Measurements from ENCODE around the gene SARDH. TPM values are rescaled to one million over a fixed set of nuclear protein-coding genes. Genes with fewer than 3 reads are reported as not detected.

SARDH gene
- total RNA-seq, 2 donors from 2014 or later, result 8.4 to 11.2 TPM

- Mint-ChIP-seq H3K36me3 (ENCODE audit: low read depth) (no peaks in the 10 kb centered on the region), H3K4me3 (no peak overlapping the region), H3K27me3 (ENCODE audit: insufficient read depth) (no peaks in the 10 kb centered on the region), H3K27ac (no peak overlapping the region), H3K4me1 (no peaks in the 10 kb centered on the region), H3K9me3 (no peaks in the 10 kb centered on the region)
- no peak overlapping the region for H3K9ac ChIP-seq (ENCODE audit: extremely low read depth, low read length, poor library complexity, severe bottlenecking)
- H3K4me1 ChIP-seq (ENCODE audit: control insufficient read depth, insufficient read depth, low read length), result no peaks in the 10 kb centered on the region
- no peaks in the 10 kb centered on the region for H3K27me3 ChIP-seq (ENCODE audit: control insufficient read depth, insufficient read depth, low read length, poor library complexity, severe bottlenecking)
- no peaks in the 10 kb centered on the region for H3K36me3 ChIP-seq (ENCODE audit: control insufficient read depth, insufficient read depth, low read length)
- no peak overlapping the region for H3K4me3 ChIP-seq (ENCODE audit: low read length)
- WGBS, 2 experiments (ENCODE audit: insufficient coverage in 1 of 2, insufficient read length in 1 of 2), result 90 to 95% methylated on average over 30 to 32 of the region's 32 CpGs
- no peak for DNase-seq
- no peak for TF ChIP-seq CTCF (conservative IDR thresholded peaks at IDR 0.05)
- H3K9me3 ChIP-seq (ENCODE audit: control insufficient read depth, low read length), result no peaks in the 10 kb centered on the region
- no peak overlapping the region for H3K27ac ChIP-seq (ENCODE audit: low read depth, low read length)
These were observed 44.2 kb downstream of the SARDH start for GRCh38 chr9:133693703-133694529.

GRCh38 chr9:133693116-133693515 lies 45.0 kb downstream of the SARDH start:
- Mint-ChIP-seq H3K4me1 (no peaks in the 10 kb centered on the region), H3K4me3 (no peak overlapping the region), H3K27me3 (ENCODE audit: insufficient read depth) (no peaks in the 10 kb centered on the region), H3K36me3 (ENCODE audit: low read depth) (no peaks in the 10 kb centered on the region), H3K9me3 (no peaks in the 10 kb centered on the region), H3K27ac (no peak overlapping the region)
- no peaks in the 10 kb centered on the region for H3K36me3 ChIP-seq (ENCODE audit: control insufficient read depth, insufficient read depth, low read length)
- no peak overlapping the region for H3K4me3 ChIP-seq (ENCODE audit: low read length)
- WGBS, 2 experiments (ENCODE audit: insufficient coverage in 1 of 2, insufficient read length in 1 of 2), result 93% methylated on average over 9 to 10 of the region's 10 CpGs
- DNase-seq, result no peak
- no peak overlapping the region for H3K27ac ChIP-seq (ENCODE audit: low read depth, low read length)
- no peaks in the 10 kb centered on the region for H3K9me3 ChIP-seq (ENCODE audit: control insufficient read depth, low read length)
- H3K9ac ChIP-seq (ENCODE audit: extremely low read depth, low read length, poor library complexity, severe bottlenecking), result no peak overlapping the region
- TF ChIP-seq CTCF (conservative IDR thresholded peaks at IDR 0.05), result no peak
- H3K4me1 ChIP-seq (ENCODE audit: control insufficient read depth, insufficient read depth, low read length), result no peaks in the 10 kb centered on the region
- no peaks in the 10 kb centered on the region for H3K27me3 ChIP-seq (ENCODE audit: control insufficient read depth, insufficient read depth, low read length, poor library complexity, severe bottlenecking)

GRCh38 chr9:133692364-133692985 lies 45.7 kb downstream of the SARDH start:
- no peaks in the 10 kb centered on the region for H3K36me3 ChIP-seq (ENCODE audit: control insufficient read depth, insufficient read depth, low read length)
- TF ChIP-seq CTCF (conservative IDR thresholded peaks at IDR 0.05), result no peak
- WGBS, 2 experiments (ENCODE audit: insufficient coverage in 1 of 2, insufficient read length in 1 of 2), result 92 to 93% methylated on average over 13 to 25 of the region's 25 CpGs
- Mint-ChIP-seq H3K27me3 (ENCODE audit: insufficient read depth) (no peaks in the 10 kb centered on the region), H3K27ac (no peak overlapping the region), H3K4me3 (no peak overlapping the region), H3K9me3 (no peaks in the 10 kb centered on the region), H3K36me3 (ENCODE audit: low read depth) (no peaks in the 10 kb centered on the region), H3K4me1 (no peaks in the 10 kb centered on the region)
- DNase-seq, result no peak
- no peak overlapping the region for H3K9ac ChIP-seq (ENCODE audit: extremely low read depth, low read length, poor library complexity, severe bottlenecking)
- no peaks in the 10 kb centered on the region for H3K4me1 ChIP-seq (ENCODE audit: control insufficient read depth, insufficient read depth, low read length)
- H3K4me3 ChIP-seq (ENCODE audit: low read length), result no peak overlapping the region
- no peak overlapping the region for H3K27ac ChIP-seq (ENCODE audit: low read depth, low read length)
- H3K9me3 ChIP-seq (ENCODE audit: control insufficient read depth, low read length), result no peaks in the 10 kb centered on the region
- no peaks in the 10 kb centered on the region for H3K27me3 ChIP-seq (ENCODE audit: control insufficient read depth, insufficient read depth, low read length, poor library complexity, severe bottlenecking)

Measured in endodermal cell (in vitro differentiated cells).